HG02623 (cell line): ENCODE results near the gene KRTAP29-1.
"Not testable (repeated sequence)": the region's sequence is repeated elsewhere in the genome, so short reads cannot be mapped to it uniquely, and the experiment has no call there.

ENCODE experiments used
- ATAC-seq: cut with Tn5 transposase; IDR thresholded peaks from one replicate; pipeline ENCODE4 v1.9.1; 2021; ENCODE audit warnings: moderate library complexity; ENCODE audit not compliant: unreplicated experiment

The KRTAP29-1 gene

GRCh38 chr17:41301204-41301790, 1.4 kb downstream of the KRTAP29-1 start:
- ATAC-seq, result no peak

DNA sequence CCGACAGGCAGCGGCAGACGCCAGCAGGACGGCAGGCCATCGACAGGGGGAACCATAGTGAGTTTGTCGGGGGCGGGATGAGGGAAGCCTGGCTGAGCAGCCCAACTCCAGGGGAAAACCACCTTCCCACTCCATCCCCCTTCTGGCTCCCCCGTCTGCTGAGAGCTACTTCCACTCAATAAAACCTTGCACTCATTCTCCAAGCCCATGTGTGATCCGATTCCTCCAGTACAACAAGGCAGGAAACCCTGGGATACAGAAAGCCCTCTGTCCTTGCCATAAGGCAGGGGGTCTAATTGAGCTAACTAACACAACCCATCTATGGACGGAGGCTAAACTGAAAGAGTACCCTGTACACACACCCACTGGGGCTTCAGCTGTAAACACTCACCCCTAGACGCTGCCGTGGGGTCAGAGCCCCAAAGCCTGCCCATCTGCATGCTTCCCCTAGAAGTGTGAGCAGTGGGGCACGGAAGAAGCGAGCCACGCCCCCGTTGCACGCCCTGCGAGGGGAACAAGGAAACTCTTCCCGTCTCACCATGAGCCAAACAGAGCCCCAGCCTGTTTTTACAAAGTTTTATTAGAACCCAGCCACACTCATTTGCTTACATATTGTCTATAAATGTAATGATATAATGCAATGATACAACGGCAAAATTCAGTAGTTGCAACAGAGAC, 4.1 kb downstream of the KRTAP29-1 start:
- no peak for ATAC-seq

- no peak for ATAC-seq
Observed at GRCh38 chr17:41296846-41297245, 5.8 kb downstream of the KRTAP29-1 start.

DNA sequence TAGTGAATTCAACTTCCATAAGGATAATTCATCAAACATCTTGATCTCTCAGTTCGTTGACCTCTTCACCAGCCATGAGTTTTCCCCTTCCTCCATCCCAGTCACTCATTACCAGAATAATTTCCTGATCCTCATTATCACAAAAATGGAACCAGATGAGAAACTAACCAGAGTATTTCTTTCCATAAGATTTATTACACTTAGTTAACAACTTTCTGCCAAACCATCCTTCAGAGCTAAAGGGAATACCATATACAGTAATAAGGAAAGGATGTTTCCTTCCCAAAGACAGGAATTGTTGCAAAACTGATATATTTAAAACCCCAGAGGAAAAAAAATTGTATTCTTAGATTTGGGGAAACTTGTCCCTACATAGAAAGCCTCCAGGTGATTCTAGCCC, 8.6 kb downstream of the KRTAP29-1 start:
- no peak for ATAC-seq

DNA sequence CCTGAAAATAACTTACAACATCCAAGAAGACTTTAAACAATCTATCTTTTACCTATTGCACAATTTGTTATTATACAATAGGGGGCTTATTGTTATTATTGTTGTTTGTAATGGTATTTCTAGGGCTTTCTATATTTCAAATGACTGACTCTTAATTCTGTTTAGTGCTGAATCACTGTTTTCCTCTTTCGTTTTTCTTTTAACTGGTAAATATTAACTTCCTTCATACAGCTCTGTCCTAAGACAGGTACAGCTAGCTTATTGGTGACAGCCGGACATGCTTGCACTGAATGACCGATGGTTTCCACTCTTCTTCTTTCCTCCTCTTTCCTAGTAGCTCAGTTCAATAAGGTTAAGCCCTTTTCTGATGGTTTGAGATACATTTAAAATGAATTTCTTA, 15.6 kb downstream of the KRTAP29-1 start:
- ATAC-seq, result no peak

DNA sequence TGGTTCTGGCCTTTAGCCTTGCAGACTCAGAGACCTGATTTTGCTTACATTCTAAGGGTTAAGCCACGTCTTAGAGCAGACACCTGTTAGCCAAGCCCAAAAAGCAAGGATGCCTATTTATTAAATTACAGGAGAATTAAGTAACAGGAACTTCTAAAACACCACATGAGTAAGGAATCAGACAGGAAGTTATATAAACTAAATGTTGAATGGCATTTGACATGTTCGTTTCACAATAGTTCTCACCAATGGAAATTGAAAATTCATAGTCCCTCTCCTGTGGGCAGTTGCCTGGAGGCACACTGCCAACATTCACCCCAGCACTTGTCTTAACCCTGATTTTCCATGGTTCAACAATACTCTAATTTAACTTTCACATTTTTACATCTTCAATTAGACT, 18.1 kb downstream of the KRTAP29-1 start:
- no peak for ATAC-seq

- ATAC-seq, result no peak
Observed at GRCh38 chr17:41284043-41284442, 18.6 kb downstream of the KRTAP29-1 start.

GRCh38 chr17:41278176-41278955, 24.3 kb downstream of the KRTAP29-1 start:
- ATAC-seq, result no peak

DNA sequence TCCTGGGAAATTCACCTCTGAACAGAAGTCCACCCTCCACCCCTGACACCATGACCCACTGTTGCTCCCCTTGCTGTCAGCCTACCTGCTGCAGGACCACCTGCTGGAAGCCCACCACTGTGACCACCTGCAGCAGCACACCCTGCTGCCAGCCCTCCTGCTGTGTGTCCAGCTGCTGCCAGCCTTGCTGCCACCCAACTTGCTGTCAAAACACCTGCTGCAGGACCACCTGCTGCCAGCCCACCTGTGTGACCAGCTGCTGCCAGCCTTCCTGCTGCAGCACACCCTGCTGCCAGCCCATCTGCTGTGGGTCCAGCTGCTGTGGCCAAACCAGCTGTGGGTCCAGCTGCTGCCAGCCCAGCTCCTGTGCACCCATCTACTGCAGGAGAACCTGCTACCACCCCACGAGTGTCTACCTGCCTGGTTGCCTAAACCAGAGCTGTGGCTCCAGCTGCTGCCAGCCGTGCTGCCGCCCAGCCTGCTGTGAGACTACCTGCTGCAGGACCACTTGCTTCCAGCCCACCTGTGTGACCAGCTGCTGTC, 26.9 kb downstream of the KRTAP29-1 start, which contains the start of gene KRTAP9-7:
KRTAP9-7 (plus strand) TSS at position 51 of the 543 bp plus-strand sequence; CDS start at position 51, 0 bp downstream.
- ATAC-seq, result not testable (repeated sequence)

DNA sequence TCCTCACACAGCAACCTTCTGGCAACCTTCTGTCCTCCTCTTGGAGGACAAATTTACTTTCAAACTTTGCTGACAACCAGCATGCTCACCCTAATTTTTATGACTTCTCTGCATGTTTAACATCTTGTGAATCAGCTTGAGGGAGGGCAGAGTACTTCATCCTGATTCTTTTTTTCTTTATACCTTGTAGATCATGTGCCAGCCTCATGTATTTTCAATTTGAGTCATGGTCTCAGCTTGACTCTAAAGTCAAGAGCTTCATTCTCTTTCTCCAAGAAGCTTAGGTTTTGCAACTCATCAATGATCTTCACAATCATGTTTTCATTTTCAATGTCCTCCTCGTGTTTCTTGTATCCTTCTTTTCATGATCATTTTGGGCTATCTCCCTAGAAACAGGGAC, 30.8 kb downstream of the KRTAP29-1 start:
- no peak for ATAC-seq

DNA sequence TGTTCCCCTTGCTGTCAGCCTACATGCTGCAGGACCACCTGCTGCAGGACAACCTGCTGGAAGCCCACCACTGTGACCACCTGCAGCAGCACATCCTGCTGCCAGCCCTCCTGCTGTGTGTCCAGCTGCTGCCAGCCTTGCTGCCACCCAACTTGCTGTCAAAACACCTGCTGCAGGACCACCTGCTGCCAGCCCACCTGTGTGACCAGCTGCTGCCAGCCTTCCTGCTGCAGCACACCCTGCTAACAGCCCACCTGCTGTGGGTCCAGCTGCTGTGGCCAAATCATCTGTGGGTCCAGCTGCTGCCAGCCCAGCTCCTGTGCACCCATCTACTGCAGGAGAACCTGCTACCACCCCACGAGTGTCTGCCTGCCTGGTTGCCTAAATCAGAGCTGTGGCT, 31.3 kb downstream of the KRTAP29-1 start:
- ATAC-seq, result not testable (repeated sequence)

- no peak for ATAC-seq
Observed at GRCh38 chr17:41267711-41268110, 34.9 kb downstream of the KRTAP29-1 start.

DNA sequence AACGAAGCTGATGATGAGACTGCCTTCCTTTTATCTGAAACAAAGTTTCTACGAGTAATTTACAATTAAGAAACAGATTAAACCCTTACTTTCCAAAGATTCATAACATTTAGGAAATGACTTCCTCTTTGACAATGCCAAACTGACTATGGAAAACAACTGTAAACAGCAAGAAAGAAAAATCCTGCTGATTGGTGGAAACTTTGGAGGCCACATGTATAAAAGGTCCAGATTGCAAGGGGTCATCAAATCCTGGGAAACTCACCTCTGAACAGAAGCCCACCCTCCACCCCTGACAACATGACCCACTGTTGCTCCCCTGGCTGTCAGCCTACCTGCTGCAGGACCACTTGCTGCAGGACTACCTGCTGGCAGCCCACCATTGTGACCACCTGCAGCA, 37.6 kb downstream of the KRTAP29-1 start, which contains the start of gene KRTAP9-6:
KRTAP9-6 (plus strand) TSS at position 301 of the 400 bp plus-strand sequence; CDS start at position 301, 0 bp downstream.
- ATAC-seq, result no peak

DNA sequence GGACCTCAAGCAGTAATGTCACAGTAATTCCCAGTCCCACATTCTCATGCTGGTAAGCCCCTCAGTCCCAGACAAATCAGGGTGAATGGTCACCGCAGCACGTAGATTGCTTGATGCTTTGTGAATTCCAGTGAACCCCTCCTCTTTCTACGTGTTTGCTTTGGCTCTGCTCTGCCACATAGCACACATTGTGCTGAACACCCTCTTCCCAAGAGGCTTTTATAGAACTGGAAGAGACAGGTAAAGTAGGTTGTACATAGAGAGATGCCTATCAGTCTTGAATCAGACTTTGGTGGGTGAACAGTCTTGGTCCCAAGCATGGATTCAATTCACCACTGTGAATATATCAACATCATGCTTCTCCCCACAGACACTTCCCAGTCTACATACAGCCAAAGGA, 38.1 kb downstream of the KRTAP29-1 start:
- ATAC-seq, result no peak

DNA sequence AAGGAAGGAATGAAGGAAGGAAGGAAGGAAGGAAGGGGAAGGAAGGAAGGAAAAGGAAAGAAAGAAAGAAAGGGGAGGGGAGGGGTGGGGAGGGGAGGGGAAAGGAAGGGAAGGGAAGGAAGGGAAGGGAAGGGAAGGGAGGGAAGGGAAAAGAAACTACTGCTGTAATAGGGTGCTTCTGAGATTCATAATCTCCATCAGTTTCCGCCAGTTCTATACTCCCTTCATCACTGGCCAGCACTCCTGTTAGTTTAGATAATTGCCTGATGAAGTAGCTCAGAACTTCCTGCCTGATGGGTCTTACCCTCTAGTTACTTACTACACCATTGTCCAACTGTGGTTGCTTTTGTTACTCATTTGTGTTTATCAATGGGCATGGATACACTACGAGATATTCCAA, 39.4 kb downstream of the KRTAP29-1 start:
- ATAC-seq, result no peak

GRCh38 chr17:41258406-41258805, 44.2 kb downstream of the KRTAP29-1 start:
- ATAC-seq, result no peak

DNA sequence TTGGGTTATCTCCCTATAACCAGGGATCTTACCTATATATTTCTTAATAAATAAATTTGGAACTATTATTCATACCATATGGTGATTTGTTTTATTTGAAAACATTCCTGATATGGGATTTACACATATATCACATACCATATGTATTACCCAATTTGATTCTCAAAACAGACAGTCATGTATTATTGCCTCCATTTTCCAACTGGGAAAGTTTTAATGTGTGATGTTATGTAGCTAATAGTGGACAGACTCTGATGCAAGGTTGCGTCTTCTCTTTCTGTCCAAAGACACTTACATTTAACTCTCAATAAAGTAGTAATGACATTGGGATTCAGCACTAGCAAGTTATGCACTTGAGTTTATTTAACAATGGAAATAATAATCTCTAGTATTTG, 46.4 kb downstream of the KRTAP29-1 start:
- no peak for ATAC-seq

GRCh38 chr17:41255381-41256290, 47.0 kb downstream of the KRTAP29-1 start, which contains the start of gene KRTAP9-9:
TSS of gene KRTAP9-9 (plus strand) at chr17:41255384.
- ATAC-seq, result not testable (repeated sequence)

GRCh38 chr17:41254861-41255260, 47.8 kb downstream of the KRTAP29-1 start:
- no peak for ATAC-seq
